HFFc6 (cell line): Measurements from ENCODE around the gene LRRC63. TPM values are rescaled to one million over a fixed set of nuclear protein-coding genes. Genes with fewer than 3 reads are reported as not detected.

ENCODE experiments used
- DNase-seq: peaks from one replicate; pipeline ENCODE4 v3.0.0-alpha.2; 2018
- H3K27ac Mint-ChIP-seq: 2 replicates; pipeline ENCODE4 v1.8.0; 2020; ENCODE audit warnings: mild to moderate bottlenecking, mixed read lengths
- H3K27me3 Mint-ChIP-seq: 2 replicates; pipeline ENCODE4 v1.8.0; 2021; ENCODE audit warnings: mild to moderate bottlenecking, moderate library complexity, mixed read lengths; ENCODE audit not compliant: insufficient read depth
- H3K36me3 Mint-ChIP-seq: 2 replicates; pipeline ENCODE4 v1.8.0; 2021; ENCODE audit warnings: low read depth, mixed read lengths
- H3K4me1 Mint-ChIP-seq: 2 replicates; pipeline ENCODE4 v1.8.0; 2020; ENCODE audit warnings: low read depth, mixed read lengths
- H3K4me3 Mint-ChIP-seq: 2 replicates; pipeline ENCODE4 v1.8.0; 2020; ENCODE audit warnings: mild to moderate bottlenecking, moderate library complexity, mixed read lengths
- H3K9me3 Mint-ChIP-seq: 2 replicates; pipeline ENCODE4 v1.8.0; 2020; ENCODE audit warnings: mild to moderate bottlenecking, mixed read lengths
- CTCF ChIP-seq: fragments of 200-600 bp; sonication (generic); IDR thresholded peaks from 2 replicates; pipeline ENCODE4 v1.5.0; 2021; ENCODE audit warnings: antibody characterized with exemption, mild to moderate bottlenecking
- total RNA-seq, 6 experiments: library from RNA; stranded (reverse); fragmentation: NEBNext Ultra II Directional; extraction: Animal tissue kit (Norgen Biotek cat#: 25700); gene quantifications; 2 replicates in 1 of 6; 3 replicates in 5 of 6; pipeline ENCODE4 v1.2.3, GENCODE V29; 2021

LRRC63 gene
- total RNA-seq, 6 experiments from 2014 or later: not detected

GRCh38 chr13:46166947-46167610 is 44.6 kb upstream of the LRRC63 start:
- no peak for TF ChIP-seq CTCF
- no peak for DNase-seq
- no peak overlapping the region for H3K4me3 Mint-ChIP-seq
- H3K36me3 Mint-ChIP-seq: no peaks in the 10 kb centered on the region
- H3K27me3 Mint-ChIP-seq: peaks cover 2% of the 10 kb centered on the region; the same call in 1 of the 2 replicates
- no peaks in the 10 kb centered on the region for H3K9me3 Mint-ChIP-seq
- H3K27ac Mint-ChIP-seq: no peak overlapping the region
- H3K4me1 Mint-ChIP-seq: no peaks in the 10 kb centered on the region

- no peaks in the 10 kb centered on the region for H3K36me3 Mint-ChIP-seq
- peaks cover 6% of the 10 kb centered on the region for H3K27me3 Mint-ChIP-seq
- no peak overlapping the region for H3K4me3 Mint-ChIP-seq
- no peaks in the 10 kb centered on the region for H3K9me3 Mint-ChIP-seq
- DNase-seq: no peak
- TF ChIP-seq CTCF: no peak
- no peaks in the 10 kb centered on the region for H3K4me1 Mint-ChIP-seq
- H3K27ac Mint-ChIP-seq: no peak overlapping the region
Measured at GRCh38 chr13:46168341-46168740, 43.4 kb upstream of the LRRC63 start.

- peaks cover 6% of the 10 kb centered on the region for H3K27me3 Mint-ChIP-seq
- TF ChIP-seq CTCF: no peak
- H3K9me3 Mint-ChIP-seq: no peaks in the 10 kb centered on the region
- H3K4me3 Mint-ChIP-seq: no peak overlapping the region
- H3K4me1 Mint-ChIP-seq: no peaks in the 10 kb centered on the region
- H3K36me3 Mint-ChIP-seq: no peaks in the 10 kb centered on the region
- no peak overlapping the region for H3K27ac Mint-ChIP-seq
- no peak for DNase-seq
Measured at GRCh38 chr13:46168783-46169182, 42.9 kb upstream of the LRRC63 start.

DNA sequence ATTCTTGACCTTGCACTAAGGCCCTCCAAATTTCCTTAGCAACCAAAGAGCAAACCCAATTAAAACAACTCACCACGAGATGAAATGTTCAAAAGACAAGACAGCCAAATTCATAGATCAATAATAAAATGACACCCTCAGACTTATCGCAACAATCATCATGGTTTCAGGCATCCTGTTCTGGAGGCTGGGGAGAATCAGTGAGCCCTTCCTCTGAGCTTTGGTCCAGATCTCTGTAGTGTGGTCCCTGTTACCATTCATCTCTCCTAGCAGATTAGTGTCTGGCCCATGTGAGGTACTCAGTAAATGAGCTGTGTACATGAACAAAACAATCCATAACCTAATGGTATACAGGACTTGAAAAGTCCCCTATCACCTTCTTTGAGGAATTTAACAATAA is 42.0 kb upstream of the LRRC63 start:
- Mint-ChIP-seq H3K27ac (no peak overlapping the region), H3K4me1 (no peaks in the 10 kb centered on the region), H3K4me3 (no peak overlapping the region)

DNA sequence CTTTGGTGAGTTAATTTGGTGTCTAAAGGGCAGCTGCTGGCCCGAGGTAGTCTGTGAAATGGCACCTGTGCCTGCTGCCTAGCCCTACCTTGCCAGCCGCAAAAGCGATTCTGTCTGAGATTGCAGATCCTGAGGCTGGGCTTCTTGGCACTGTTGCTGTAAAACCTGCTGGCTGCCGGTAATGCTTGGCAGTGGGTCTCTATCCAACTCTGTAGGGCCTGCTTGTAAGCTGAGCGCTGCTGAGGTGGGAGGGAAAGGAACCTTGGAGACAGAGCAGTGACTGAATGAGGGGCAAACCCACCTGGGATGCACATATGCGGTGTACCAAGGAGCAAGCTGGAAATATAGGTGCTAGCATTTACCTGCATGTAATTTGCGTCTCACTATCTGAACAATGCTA is 41.5 kb upstream of the LRRC63 start:
- Mint-ChIP-seq H3K27me3 (peaks cover 10% of the 10 kb centered on the region), H3K4me3 (no peak overlapping the region), H3K4me1 (no peaks in the 10 kb centered on the region), H3K36me3 (no peaks in the 10 kb centered on the region), H3K27ac (no peak overlapping the region), H3K9me3 (no peaks in the 10 kb centered on the region)
- DNase-seq: no peak
- no peak for TF ChIP-seq CTCF

More for the DNA sequence above, 42.0 kb upstream of the LRRC63 start:
- Mint-ChIP-seq H3K27me3 (peaks cover 8% of the 10 kb centered on the region), H3K36me3 (no peaks in the 10 kb centered on the region), H3K9me3 (no peaks in the 10 kb centered on the region)
- no peak for DNase-seq
- no peak for TF ChIP-seq CTCF
